A673 (cell line): ENCODE data around the gene PTPN14. TPM values are rescaled to one million over a fixed set of nuclear protein-coding genes. Genes with fewer than 3 reads are reported as not detected.
"Not testable (repeated sequence)": the region's sequence is repeated elsewhere in the genome, so short reads cannot be mapped to it uniquely, and the experiment has no call there.

ENCODE experiments used
- BruUV-seq: library from RNA; stranded (reverse); fragments of 400-500 nt; replicated peaks from 2 replicates; lab custom pipeline; 2021; lab: Mats Ljungman, UMichigan
- CTCF ChIA-PET: fragments of 300-600 bp; sonication (Branson Sonifier 250); formaldehyde crosslinking; loops from one replicate; lab custom pipeline; 2022; ENCODE audit warnings: antibody characterized with exemption; lab: Charles Lee
- POLR2A ChIA-PET: fragments of 300-600 bp; sonication (Branson Sonifier 250); formaldehyde crosslinking; loops from one replicate; lab custom pipeline; 2022; ENCODE audit warnings: antibody characterized with exemption; ENCODE audit not compliant: low non-redundant PET; lab: Charles Lee
- DNase-seq: peaks from one replicate; pipeline ENCODE4 v3.0.0-alpha.2; 2015; ENCODE audit warnings: low spot score
- H3K27ac ChIP-seq: fragments of 200-600 bp; sonication (generic); 2 replicates; pipeline ENCODE4 v1.5.1; 2016; ENCODE audit warnings: mixed run types, low read depth, mild to moderate bottlenecking, mixed read lengths, antibody characterized with exemption, low read length; ENCODE audit not compliant: poor library complexity, severe bottlenecking
- H3K27me3 ChIP-seq: fragments of 200-600 bp; sonication (generic); replicated peaks from 2 replicates; pipeline ENCODE4 v1.6.1; 2017; ENCODE audit warnings: mixed run types, low read depth, mild to moderate bottlenecking, mixed read lengths, antibody characterized with exemption, low read length; ENCODE audit not compliant: insufficient read depth, poor library complexity
- H3K36me3 ChIP-seq: fragments of 200-600 bp; sonication (generic); 2 replicates; pipeline ENCODE4 v1.6.1; 2016; ENCODE audit warnings: mixed run types, mild to moderate bottlenecking, mixed read lengths, antibody characterized with exemption, low read length; ENCODE audit not compliant: insufficient read depth, poor library complexity, severe bottlenecking
- H3K4me1 ChIP-seq: fragments of 200-600 bp; sonication (generic); 2 replicates; pipeline ENCODE4 v1.6.1; 2017; ENCODE audit warnings: mixed run types, mild to moderate bottlenecking, mixed read lengths, antibody characterized with exemption, low read length; ENCODE audit not compliant: insufficient read depth, poor library complexity, severe bottlenecking
- H3K4me3 ChIP-seq: fragments of 200-600 bp; sonication (generic); 2 replicates; pipeline ENCODE4 v1.5.1; 2016; ENCODE audit warnings: low read depth, mixed run types, mild to moderate bottlenecking, mixed read lengths, low read length; ENCODE audit not compliant: poor library complexity, severe bottlenecking
- H3K9me3 ChIP-seq: fragments of 200-600 bp; sonication (generic); 2 replicates; pipeline ENCODE4 v1.6.1; 2016; ENCODE audit warnings: mixed run types, low read depth, mild to moderate bottlenecking, mixed read lengths, antibody characterized with exemption, low read length; ENCODE audit not compliant: poor library complexity, severe bottlenecking
- CTCF ChIP-seq: fragments of 300-800, 200-600 bp; sonication (generic); conservative IDR thresholded peaks from 2 replicates; pipeline ENCODE4 v1.5.1; 2017; ENCODE audit warnings: low read depth, mild to moderate bottlenecking, antibody characterized with exemption, low read length, moderate library complexity, mixed read lengths
- EZH2 ChIP-seq: fragments of 200-600 bp; sonication (generic); IDR thresholded peaks from 2 replicates; pipeline ENCODE4 v1.6.1; 2017; ENCODE audit warnings: borderline replicate concordance, low read depth, mild to moderate bottlenecking, mixed read lengths, antibody characterized with exemption, low read length; ENCODE audit not compliant: poor library complexity, severe bottlenecking
- intact Hi-C: fragments of 100-400 bp; cut with micrococcal nuclease; formaldehyde crosslinking; loops from one replicate; pipeline ENCODE4 v1.10.0; 2022; ENCODE audit not compliant: unreplicated experiment
- total RNA-seq: library from RNA; stranded (reverse); gene quantifications from 2 replicates; pipeline ENCODE4 v1.2.3, GENCODE V29; 2021

Gene PTPN14
- total RNA-seq, 1 experiment from 2014 or later: 114 TPM

- intact Hi-C loops: no loop called here
- ChIA-PET CTCF (no interaction called here), POLR2A (no interaction called here)
- Histone ChIP-seq H3K27ac (no peak overlapping the region), H3K4me1 (peaks cover 38% of the 10 kb centered on the region), H3K27me3 (no peaks in the 10 kb centered on the region), H3K9me3 (peaks cover 18% of the 10 kb centered on the region), H3K4me3 (no peak overlapping the region), H3K36me3 (peaks cover 6% of the 10 kb centered on the region)
- no peak for TF ChIP-seq EZH2
- TF ChIP-seq CTCF: no peak
- no peak for DNase-seq
- no TSS peak for BruUV-seq
These were observed 40.9 kb downstream of the PTPN14 start for GRCh38 chr1:214510477-214510876.

GRCh38 chr1:214509622-214510021 lies 41.8 kb downstream of the PTPN14 start:
- BruUV-seq, H3K27ac ChIP-seq, H3K36me3 ChIP-seq, CTCF ChIA-PET, intact Hi-C loops, H3K4me3 ChIP-seq, POLR2A ChIA-PET, DNase-seq, H3K27me3 ChIP-seq: not testable (repeated sequence)
- peaks cover 18% of the 10 kb centered on the region for H3K9me3 ChIP-seq
- peaks cover 38% of the 10 kb centered on the region for H3K4me1 ChIP-seq

GRCh38 chr1:214506972-214507431 lies 44.4 kb downstream of the PTPN14 start:
- Histone ChIP-seq H3K36me3 (peaks cover 6% of the 10 kb centered on the region), H3K4me1 (peaks cover 34% of the 10 kb centered on the region), H3K9me3 (peaks cover 18% of the 10 kb centered on the region), H3K4me3 (no peak overlapping the region), H3K27me3 (no peaks in the 10 kb centered on the region), H3K27ac (no peak overlapping the region)
- ChIA-PET CTCF (interaction anchor here (0.7 kb wide), 1 partner anchor 119 kb away, joined by 3 read pairs; no protein-coding TSS in a partner anchor), POLR2A (no interaction called here)
- DNase-seq: no peak
- intact Hi-C loops: no loop called here
- TF ChIP-seq CTCF (no peak), EZH2 (no peak)
- BruUV-seq: no TSS peak

GRCh38 chr1:214505134-214505533 lies 46.3 kb downstream of the PTPN14 start:
- CTCF ChIA-PET: no interaction called here
- intact Hi-C loops: no loop called here
- POLR2A ChIA-PET: no interaction called here
- DNase-seq: no peak
- TF ChIP-seq CTCF (no peak), EZH2 (no peak)
- H3K4me3 ChIP-seq: no peak overlapping the region
- peaks cover 47% of the 10 kb centered on the region for H3K4me1 ChIP-seq
- no TSS peak for BruUV-seq
- peaks cover under 1% of the 10 kb centered on the region for H3K36me3 ChIP-seq
- H3K9me3 ChIP-seq: peaks cover 4% of the 10 kb centered on the region
- H3K27ac ChIP-seq: no peak overlapping the region
- no peaks in the 10 kb centered on the region for H3K27me3 ChIP-seq
